HG03103 (cell line): Measurements from ENCODE around the gene NFATC2.

Experiments used
- ATAC-seq: cut with Tn5 transposase; IDR thresholded peaks from one replicate; pipeline ENCODE4 v1.9.1; 2021; ENCODE audit warnings: low read depth; ENCODE audit not compliant: unreplicated experiment

The NFATC2 gene

DNA sequence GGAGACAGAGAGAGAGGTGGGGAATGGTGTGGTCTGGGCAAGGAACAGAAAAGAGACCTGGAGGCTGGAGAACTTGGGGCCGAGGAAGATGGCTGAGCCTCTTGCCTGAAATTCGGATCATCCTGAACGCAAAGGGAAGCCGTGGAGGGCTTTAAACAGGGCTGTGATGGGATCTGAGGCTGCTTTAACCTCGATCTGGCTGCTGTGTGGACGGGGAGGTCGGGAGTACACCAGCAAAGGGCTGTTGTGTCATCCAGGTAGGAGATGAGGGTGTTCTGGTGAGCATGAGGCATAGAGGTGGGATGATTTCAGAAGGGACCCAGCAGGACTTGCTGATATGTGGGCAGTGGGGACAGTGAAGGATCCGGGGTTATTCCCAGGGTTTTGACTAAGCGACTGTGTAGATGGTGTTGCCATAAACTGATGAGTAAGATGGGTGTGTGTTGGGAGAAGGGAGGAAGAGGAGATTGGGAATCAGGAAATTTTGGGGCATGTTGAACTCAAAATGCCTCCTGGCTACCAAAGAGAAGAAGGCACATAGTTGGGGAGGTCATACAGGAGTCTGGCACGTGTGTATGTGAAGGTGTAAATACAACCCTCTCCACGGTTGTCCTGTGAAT is 158.5 kb downstream of the NFATC2 start:
- ATAC-seq = no peak

DNA sequence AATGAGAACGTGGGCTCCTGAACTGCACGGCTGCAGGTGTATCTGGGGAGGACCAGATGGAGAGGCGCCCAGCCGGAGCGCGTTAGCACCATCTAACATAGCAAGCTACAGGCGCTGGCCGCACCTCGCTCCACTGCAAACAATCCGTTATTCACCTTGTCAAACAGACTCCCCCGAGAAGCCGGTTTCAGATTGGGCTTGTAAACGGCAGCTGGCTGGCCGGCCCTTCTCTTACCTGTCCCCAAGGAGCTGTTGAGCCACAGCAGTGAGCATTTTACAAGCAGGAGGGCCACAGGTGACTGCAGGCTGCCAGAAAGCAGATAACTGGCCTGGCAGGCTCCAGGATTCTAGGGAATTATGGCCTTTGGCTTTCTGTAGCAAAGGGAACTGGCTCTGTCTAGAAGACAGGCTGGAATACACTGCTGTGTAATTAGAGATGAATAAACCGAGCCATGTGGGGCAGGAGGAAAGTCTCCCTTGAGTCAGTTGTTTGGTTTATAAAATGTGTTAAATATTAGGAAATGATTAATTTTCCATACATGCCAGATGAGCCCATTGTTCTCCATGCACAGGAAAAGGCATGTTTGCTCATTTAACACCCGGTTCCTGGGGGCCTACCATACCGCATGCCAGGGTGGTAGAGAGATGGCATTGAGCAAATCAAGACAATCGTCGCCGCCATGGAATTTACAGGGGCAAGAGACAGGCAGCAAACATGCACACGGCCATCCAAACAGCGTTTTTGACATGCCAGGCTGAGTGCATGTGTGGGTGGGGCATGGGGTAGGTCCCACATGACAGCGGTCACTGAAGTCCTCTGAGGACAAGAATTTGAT is 159.3 kb downstream of the NFATC2 start:
- ATAC-seq = no peak

DNA sequence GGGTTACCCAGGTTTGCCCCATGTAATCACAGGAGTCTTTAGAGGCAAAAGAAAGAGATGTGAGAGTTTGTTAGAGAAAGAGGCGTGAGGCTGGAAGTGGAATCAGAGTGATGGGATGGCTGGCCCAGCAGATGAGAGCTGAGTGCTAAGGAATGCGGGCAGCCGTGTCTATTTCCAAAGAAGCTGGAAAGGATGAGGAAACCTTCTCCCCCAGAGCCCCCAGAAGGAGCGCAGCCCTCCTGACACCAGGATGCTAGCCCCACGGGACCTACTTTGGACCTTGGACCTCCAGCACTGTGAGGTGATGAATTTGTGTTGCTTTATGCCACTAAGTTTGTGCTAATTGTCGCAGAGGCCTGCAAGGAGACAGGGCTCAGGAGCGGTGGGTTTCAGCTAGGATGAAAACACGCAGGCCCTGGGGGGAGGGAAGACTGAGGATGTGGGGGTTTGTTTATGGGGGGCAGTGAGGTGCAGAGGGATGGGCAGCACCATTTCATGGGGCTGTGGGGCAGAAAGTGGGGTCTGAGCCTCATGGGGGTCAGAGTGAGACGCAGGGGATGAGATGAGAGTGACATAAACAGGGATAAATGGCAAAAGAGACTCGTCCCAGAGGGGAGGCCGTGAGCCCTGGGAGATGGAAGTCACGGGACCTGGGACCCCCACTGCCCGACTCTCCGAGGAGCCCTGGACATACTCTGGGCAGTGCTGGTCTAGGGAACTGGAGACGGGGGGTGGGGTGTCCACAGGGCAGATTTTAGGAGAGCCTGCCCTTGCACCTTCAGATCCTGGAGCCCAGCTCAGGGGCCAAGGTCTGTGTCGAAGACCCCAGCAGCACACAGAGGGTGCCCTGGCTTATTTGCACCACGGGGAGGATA is 160.2 kb downstream of the NFATC2 start:
- ATAC-seq = no peak

DNA sequence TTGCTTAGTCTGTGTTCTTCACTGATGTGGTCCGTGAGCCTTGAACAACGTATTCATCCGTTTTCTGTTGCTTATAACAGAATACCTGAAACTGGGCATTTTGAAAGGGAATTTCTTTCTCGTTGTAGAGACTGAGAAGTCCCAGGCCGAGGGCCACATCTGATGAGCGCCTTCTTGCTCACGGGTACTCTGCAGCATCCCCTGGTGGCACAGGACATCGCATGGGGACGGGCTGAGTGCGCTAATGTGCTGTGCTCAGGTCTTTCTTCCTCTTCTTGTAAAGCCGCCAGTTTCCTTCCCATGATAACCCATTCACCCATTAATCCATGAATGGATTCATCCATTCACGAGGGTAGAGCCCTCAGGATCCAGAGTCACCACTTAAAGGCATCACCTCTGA is 161.0 kb downstream of the NFATC2 start:
- ATAC-seq = no peak

DNA sequence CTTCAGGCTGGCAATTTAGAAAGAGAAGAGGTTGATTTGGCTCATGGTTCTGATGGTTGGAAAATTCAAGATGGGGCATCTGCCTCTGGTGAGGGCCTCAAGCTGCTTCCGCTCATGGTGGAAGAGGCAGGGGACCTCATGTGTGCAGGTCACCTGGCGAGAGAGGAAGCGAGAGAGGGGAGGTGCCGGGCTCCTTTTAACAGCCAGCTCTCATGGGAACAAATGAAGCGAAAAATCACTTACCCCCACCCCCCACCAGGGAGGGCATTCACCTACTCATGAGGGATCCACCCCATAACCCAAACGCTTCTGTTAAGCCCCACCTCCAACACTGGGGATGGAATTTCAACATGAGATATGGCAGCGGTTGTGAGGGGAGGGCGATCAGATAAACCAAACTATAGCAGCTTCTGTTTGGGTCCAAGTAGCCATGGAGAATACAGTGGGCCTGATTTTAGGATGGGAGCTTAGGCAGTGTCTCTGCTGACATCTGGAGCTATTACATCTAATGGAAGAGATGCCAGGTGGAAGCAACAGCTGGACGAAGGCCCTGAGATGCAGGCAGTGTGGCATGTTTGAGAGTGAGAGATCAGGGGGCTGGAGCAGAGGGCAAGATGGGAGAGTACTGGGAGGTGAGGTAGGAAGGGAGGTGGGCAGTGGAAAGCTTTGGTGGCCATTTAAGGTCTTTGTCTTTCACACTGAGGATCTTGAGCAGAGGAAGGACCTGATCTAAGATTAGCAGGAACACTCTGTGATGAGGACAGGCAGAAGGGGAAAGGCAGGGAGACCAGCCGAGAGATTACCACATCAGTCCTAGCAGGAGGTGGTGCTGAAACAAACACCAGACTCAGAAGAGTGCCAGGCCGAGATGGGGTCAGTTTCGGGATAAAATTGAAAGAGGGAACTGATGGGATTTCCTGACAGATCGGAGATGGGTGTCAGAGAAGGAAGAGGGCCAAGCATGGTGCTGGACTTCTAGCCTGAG is 161.8 kb downstream of the NFATC2 start:
- no peak for ATAC-seq

DNA sequence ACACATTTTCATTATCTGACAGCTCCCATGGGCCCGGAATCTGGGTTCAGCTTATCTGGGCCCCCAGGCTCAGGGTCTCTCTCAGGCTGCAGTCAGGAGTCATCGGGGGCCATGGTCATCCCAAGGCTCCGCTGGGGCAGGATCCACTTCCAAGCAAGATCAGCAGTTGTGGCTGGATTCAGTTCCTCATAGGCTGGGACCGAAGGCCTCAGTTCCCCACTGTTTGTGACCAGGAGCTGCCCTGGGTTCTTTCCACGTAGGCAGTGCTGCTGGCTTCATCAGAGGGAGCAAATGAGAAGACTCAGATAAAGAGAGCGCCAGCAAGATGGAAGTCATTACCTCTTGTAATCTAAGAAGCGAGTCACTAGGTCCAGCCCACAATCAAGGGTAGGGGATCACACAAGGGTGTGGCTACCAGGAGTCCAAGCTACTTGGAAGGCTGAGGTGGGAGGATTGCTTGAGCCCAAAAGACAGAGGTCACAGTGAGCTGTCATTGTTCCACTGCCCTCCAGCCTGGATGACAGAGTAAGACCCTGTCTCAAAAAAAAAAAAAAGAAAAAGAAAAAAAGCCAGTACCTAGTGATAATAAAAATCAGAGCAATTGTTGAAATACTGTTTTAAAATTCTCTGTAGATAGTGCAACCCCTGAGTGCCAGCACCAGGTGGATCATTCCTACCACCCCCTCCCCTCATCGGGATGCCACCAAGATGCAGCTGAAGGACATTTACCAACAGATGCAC is 162.7 kb downstream of the NFATC2 start:
- no peak for ATAC-seq

DNA sequence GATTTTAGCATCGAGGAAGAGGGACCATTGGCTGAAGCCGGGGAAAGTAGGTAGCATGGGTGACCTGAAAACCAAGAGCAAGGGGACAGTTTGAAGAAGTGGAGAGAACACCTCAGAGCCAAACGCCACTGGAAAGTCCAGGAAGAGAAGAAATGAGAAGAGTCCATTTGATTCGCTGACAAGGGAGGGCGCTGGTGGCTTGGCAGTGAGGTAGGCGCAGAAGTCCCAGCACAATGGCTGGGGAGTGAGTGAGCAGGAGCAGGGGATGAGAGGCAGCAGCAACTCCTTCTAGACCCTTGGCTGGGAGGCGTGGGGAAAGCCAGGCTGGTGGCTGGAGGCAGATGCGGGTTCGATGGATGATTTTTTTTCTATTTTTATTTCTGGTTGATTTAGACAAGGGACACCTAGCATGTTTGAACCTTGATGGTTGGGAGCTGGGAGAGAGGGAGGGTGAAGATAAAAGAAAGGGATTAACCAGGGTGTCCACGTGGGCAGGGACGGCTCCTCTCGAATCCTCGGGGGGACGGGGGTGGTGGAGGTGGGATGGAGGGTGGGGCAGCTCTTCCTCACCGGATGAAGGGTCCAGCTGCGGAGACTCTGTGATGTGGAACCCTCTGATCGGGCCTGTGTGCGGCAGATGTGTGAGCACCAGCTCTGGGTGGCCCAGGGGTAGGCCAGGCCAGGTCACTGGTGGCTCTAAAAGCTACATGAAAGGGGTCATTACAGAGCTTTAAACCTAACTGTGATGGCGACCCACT is 164.2 kb downstream of the NFATC2 start:
- ATAC-seq = no peak

DNA sequence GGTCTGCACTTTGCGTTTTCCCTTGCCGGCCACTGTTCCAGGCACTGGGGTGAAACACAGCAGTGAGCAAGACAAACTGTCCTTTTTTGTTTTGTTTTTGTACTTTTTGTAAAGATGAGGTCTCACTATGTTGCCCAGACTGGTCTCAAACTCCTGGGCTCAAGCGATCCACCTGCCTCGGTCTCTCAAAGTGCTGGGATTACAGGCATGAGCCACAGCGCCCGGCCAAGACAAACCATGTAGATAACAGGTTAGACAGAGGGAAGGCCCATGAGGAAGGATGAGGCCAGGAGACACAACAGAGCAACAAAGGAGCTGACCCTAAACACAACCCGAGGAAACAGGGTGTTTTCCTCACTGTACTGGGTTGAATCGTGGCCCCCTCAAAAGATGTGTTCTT is 165.4 kb downstream of the NFATC2 start:
- ATAC-seq = no peak

DNA sequence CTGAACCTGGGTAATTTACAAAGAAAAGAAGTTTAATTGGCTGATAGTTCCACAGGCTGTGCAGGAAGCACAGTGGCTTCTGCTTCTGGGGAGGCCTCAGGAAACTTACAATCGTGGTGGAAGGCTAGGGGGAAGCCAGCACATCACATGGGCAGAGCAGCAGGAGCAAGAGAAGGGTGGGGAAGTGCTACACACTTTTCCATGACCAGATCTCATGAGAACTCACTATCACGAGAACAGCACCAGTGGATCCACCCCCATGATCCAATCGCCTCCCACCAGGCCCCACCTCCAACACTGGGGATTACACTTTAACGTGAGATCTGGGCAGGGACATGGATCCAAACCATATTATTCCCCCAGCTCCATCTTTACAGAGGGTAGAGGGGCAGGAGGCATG is 166.4 kb downstream of the NFATC2 start:
- no peak for ATAC-seq

DNA sequence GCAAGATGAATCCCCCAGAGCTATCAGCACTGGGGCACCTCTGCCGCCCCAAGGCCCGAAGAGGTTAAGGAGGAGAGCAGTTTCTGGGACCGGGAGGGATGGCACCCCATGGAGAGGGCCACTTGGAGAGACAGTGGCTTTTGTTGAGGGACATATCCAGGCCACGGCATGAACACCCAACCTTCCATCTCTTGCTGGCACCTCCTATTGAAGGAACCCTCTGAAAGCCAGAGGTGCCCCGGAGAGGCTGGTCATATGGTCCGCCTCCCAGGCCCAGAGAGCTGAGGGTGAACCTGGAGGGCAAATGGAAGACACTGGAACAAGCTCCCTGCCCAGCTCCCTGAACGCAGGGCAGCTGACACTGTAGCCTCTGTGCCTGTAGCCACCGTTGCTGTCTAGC is 167.0 kb downstream of the NFATC2 start:
- ATAC-seq = no peak

DNA sequence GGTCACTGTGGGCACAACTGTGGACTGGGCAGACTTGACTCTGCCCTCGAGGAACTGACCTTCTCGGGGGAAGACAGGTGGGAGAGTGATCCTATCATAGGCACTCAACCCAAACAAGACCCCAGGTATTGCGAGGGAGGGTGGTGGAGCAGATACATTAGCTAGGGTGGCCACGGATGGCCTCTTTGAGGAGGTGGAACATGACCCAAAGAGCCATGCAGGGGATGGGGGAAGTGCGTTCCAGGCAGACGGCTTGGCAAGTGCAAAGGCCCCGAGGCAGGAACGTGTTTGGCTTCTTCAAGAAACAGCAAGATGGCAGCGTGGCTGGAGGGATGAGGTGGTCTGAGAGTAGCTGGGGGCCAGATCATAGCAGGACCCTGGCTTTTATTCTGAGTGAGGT is 167.6 kb downstream of the NFATC2 start:
- ATAC-seq = no peak

DNA sequence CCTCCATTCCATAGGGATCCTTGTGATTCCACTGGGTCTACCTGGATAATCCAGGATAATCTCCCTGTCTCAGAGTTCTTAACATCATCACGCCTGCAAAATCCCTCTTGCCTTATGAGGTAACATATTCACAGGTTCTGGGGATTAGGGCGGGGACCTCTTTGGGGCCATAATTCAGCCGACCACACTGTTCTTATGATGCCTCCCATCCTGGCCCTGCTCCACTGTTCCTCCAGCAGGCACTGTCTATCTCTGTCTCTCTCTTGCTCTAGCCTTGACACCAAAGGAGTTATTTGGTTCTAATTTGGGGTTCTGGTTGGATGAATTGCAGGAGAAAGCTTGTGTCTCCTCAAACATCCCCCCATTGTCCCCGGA is 168.1 kb downstream of the NFATC2 start:
- ATAC-seq = no peak

DNA sequence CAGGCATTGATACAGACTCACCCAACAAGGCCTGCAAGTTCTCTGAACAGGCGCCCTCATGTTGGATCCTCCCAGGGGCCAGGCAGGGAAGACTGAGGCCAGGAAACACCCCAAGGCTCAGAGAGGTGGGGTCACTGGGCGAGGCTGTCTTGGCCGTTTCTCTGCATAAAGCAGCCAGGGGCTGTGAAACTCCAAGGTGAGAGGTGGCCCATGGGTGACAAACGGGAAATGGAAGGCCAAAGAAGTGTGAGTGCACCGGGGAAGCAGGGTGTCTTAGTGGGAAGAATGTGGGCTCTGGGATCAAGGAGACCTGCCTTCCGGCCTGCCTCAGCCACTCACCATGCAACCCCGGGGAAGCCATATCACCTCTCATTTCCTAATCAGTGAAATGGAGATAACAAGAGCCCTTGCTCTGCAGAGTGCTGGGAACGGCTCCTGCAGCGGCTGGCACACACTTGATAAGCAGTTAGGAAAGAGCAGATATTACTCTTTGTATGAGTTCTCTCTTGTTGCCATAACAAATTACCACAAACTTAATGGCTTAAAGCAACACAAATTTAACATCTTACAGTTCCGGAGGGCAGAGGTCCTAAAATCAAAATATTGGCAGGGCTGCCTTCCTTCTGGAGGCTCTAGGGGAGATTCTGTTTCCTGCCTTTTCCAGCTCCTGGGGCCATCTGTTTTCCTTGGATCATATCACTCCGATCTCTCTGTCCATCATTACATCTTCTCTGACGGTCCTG is 168.6 kb downstream of the NFATC2 start:
- ATAC-seq = no peak

DNA sequence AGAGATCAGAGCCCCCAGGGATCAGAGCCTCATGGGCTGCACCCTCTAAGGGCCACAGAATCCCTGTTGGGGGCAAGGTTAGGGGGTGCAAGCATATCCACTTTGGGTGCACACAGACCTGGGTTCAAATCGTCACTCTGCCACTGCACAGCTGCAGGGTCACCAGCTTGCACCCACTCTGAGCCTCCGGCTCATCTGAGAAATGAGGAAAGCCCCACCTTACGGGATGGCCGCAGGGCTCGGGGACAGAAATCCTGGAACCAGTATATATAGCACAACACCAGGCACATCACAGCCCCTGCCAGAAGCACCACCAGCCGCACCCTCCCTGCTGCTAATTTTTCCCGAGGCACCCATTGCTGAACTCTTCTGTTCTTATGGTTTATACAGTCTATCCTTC is 169.6 kb downstream of the NFATC2 start:
- no peak for ATAC-seq

DNA sequence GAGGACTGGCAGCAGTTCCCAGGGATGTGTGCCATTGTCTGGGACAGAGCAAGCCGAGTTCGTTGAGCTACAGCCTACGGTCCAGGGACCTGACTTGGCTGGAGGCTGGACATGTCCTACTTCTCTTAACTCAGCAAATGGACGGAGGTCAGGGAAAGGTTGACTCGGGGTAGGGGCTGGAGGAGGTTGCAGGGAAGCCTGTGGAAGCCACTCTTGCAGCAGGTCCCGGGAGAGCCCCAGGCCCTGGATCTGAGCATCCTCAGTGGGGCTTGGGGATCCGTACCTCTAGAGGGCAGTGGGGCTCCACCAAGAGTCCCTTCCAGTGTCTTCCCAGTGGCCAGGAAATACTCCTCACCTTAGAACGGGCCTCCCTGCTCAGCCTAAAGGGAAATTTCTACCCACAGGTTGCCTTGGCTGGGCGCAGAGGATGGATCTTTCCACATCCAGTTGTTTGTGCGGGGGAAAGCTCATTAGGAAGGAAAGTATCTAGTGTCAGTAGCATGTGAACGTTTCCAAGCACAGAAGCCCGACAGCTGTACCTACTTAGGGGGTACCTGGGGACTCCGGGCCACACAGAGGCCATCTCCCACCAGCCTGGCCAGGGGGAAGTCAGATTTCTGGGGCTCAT is 170.2 kb downstream of the NFATC2 start:
- no peak for ATAC-seq

DNA sequence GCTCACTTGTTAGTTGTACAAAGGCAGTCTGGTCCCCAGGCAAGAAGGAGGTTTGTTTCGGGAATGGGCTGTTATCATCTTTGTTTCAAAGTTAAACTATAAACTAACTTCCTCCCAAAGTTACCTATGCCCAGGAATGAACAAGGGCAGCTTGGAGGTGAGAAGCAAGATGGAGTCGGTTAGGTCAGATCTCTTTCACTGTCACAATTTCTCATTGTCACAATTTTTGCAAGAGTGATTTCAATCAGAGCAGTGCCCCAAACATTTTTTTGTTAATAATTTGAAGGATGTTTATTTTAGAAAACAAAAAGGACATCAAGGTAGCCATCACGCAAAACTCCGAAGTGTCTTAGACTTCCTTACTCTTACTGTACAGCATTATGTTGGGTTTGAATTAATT is 170.8 kb downstream of the NFATC2 start:
- ATAC-seq = no peak

DNA sequence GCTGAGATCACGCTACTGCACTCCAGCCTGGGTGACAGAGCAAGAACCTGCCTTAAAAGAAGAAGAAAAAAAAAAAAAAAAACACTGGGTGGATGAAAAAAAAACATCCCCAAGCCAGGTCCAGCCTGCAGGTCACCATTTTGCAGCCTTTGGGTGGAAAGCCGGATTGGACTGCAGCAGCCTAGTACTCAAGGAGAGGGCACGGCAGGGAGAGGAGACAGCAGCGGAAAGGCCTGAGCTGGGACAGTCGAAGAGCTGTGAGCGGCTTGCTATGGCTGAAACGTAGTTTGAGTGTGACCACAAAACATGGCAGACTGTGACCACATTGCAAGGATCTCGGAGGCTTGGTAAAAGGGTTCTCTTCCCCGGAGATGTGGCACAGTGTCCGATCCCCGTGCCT is 173.0 kb downstream of the NFATC2 start:
- no peak for ATAC-seq
